Measurements from ENCODE around the gene C4orf50.
"Not testable (repeated sequence)": the region's sequence is repeated elsewhere in the genome, so short reads cannot be mapped to it uniquely, and the experiment has no call there.

Gene C4orf50

DNA sequence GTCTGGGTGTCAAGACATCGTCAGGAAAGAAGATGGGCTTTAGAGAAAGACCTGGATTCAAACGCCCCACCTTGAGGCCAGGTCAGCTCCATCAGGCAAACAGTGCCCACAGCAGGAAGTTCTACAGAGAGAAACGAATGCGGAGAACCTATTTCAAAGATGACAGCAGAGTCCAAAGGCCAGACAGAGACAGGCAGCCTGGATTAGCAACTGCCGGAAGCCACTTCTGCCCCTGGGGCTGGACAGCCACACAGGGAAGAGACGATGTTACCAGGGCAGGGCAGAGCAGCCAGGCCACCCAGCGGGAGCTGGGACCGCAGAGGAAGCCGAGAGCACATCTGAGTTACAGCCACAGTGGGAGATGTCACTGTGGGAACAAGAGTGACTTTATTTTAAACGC, 1.2 kb downstream of the C4orf50 start:
- DNase-seq (ENCODE audit: low read depth, low spot score), result no peak

DNA sequence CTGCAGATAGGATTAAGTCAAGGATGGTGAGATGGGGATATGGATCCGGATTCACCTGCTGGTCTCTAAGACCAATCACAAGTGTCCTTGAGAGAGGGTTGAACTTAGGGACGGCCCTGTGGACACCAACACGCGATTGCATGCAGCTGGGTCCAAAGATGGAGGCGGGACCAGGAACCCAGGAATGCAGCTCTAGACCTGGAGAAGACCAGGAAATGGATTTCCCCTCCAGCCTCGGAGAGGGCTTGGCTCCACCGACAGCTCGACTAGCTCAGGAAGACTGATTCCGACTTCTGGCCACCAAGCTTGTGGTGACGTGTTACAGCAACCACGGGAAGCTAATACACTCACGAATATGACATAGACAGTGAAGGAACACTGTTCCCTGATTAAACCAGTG, 4.7 kb downstream of the C4orf50 start:
- DNase-seq (ENCODE audit: low read depth, low spot score), result no peak

DNA sequence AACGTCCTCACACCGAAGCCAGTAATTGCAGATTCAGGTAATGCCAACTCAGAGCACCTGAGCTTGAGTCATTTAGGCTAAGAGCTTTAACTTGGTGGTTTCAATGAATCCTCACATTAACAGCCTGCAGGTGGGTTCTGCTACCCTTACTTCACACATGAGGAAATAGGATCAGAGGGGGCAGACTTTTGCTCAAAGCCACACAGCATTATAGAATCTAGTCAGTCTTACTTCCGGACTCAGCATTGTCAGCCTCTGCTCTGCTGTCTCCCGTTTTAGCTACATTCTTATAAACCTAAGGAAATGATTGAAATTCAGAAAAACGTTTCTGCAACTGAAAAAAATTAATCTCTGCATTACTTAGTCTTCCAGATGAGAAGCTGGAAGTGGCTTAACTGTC, 6.0 kb downstream of the C4orf50 start:
- DNase-seq (ENCODE audit: low read depth, low spot score), result no peak

DNA sequence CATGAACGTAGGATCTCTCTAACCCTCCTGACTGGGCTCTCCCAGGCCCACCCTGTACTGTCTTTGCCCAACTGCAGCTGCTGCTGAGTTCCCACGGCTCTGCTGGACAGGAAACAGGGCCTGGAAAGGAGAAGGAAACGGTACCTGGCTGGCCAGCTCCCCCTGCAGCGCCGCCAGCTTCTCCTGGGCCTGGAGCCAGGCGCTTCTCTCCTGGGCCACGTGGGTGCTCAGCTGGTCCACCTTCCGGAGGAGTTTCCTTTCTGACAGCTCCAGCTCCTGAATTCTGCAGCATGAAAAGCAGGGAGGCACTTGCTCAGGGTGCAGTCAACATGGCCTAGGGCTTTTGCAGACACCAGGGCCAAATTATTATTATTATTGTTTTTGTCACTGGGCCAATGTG, 6.5 kb downstream of the C4orf50 start:
- DNase-seq (ENCODE audit: low read depth, low spot score), result no peak

DNA sequence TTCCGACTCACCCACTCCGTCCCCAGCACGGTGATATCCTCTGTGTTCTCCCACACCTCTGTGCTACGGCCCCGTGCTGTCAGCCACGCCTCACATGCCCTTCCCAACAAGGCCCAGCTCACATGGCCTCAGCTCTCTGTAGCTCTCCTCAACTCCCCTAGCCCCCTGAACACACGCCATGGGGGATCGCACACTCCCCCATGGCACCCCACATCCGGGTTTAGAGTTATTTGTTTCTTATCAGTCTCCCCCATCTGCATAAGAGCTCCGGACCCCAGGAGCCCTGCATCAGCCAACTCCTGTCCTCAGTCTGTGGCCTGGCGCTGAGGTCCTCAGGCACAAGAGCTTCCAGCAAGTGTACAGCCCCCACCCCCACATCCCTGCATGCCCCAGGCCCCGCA, 7.0 kb downstream of the C4orf50 start:
- DNase-seq (ENCODE audit: low read depth, low spot score), result no peak

DNA sequence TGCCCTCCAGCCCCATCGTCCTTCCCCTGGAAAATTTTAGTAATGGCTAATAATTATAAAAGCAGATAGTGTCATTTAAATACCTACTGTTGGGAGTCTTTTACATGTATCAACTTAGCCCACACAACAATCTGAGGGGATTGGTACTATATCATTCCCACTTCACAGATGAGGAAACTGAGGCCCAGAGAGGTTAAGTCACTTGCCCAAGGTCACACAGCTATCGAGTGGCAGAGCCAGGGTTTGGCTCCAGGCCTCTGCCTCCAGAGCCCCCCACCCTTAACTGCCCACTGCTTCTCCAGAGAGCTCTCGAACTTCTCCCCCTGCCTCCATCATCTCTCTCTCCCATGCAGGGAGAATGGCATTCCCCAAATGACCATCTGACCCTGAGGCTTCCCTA, 7.4 kb downstream of the C4orf50 start:
- DNase-seq (ENCODE audit: low read depth, low spot score), result no peak

DNA sequence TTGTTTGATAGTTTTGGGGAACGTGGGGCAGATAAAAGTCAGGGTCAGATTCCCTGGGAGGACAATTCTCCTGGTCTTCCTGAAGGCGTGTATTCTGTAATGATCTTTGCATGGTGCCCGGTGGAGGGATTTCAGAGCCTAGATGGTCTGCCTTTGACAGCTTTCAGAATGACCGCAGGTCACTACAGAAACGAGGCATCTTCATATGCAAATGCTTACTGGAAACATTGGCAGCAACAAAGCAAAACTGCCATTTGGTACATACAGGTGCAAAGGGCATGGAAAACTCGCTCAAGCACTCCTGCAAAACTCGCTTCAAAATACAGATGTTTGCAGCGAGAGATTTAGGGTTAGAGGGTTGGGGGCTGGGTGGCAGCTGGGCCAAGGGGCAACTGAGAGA, 8.8 kb downstream of the C4orf50 start:
- DNase-seq (ENCODE audit: low read depth, low spot score), result no peak

DNA sequence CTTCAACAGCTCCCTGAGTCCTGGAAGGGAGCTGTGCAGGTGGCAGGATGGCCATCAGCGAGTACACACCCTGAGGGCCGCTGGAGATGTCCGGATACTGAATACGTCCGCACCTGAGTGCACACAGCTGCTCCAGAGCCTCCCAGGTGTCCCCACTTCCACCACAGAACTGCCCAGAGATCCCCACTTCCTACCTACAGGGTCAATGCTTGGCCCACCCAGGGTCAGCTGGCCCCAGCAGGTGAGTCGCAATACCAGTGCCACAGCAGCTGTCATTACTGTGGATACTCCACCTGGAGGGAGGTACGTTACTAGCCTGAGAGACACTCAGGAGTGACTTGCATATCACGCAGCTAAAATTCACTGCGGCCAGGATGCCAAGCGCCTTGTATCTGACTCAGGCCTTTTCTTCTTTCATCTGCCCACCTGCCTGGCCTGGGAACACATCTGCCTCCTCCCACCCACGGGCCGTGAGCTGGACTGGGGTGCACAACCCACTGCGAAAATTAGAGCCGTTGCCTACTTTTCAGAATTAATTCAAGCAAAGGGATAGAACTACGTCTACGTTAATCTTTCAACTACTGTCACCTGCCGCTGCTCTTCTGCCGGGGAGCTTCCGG, 9.4 kb downstream of the C4orf50 start:
- no peak for DNase-seq (ENCODE audit: low read depth, low spot score)

DNA sequence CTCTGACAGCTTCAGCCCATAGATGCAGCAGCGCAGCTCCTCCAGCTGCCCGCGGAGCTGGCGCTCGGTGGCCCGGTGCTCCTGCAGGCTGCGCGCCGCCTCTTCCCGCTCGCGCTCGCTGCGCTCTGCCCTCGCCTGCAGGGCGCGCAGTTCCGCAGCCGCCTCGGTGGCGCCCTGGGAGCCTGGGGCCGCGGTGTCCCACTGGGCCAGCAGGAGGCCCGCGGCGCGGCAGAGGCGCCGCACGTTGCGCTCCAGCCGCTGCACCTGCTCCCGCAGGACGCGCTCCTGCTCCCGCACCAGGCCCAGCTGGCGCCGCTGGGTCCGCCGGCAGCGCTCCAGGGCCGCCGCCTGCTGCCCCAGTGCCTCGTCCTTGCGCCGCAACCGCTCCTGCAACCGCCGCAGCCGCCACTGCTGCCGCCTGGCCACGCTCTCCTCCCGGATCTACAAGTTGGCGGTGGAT, 10.1 kb downstream of the C4orf50 start:
- DNase-seq (ENCODE audit: low read depth, low spot score), result no peak

DNA sequence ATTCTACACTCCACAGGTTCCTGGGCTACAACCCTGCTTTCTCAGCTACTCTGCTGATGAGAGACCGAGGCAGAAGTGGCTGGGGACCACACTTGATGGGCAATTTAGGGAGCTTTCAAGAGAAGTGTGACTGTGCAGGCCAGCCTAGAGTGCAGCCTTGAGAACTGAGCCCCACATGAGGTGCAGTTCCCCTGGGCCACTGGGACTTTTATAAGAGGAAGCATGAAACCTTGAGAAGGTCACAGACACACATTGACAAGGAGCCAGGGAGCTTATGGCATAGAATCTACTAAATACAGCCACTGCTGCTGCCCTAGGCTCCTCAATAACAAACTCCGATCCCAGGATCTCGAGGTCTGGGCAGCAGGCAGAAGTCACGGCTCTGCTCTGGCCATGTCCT, 13.1 kb downstream of the C4orf50 start:
- DNase-seq (ENCODE audit: low read depth, low spot score), result no peak

DNA sequence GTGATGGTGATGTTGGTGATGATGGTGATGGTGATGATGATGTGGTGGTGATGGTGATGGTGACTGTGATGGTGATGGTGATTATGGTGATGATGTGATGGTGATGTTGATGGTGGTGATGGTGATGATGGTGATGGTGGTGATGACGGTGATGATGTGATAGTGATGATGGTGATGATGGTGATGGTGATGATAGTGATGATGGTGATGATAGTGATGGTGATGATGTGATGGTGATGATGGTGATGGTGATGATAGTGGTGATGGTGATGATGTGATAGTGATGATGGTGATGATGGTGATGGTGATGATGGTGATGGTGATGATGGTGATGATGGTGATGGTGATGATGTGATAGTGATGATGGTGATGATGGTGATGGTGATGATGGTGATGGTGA, 14.7 kb downstream of the C4orf50 start:
- not testable (repeated sequence) for DNase-seq (ENCODE audit: low read depth, low spot score)

DNA sequence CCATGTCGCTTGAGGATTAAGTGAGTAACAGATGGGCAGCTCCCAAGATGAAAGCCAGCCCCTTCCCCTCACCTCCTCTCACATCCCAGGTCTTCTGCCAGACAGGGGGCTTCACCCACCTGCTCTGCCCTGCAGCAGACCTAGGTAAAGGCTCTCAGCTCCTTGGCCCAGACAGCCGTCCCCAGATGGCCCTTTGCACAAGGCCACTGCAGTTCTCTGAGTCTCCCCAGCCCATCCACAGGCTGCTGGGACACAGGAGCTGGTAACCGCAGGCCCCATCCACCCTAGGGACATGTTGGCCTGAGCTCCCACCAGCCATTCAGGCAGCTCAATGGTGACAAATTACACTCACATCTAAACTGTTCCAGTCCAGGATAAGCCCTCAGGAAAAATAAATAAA, 15.3 kb downstream of the C4orf50 start:
- DNase-seq (ENCODE audit: low read depth, low spot score), result no peak

DNA sequence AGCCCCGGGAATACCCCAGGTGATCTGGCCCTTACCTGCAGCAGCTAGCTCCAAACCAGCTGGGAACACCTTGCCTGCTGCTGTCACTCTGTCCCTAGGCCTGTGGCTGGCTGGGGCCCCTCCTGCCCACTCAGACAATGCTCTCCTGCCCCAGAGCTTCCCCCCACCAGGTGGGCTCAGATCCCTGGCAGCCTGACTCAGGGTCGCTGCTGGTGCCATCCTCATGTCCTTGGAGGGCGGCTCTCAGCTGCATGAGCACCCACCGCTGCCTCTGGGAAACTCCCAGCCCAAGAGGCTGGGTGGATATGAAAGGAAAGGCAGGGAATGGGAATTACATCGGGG, 15.8 kb downstream of the C4orf50 start:
- DNase-seq (ENCODE audit: low read depth, low spot score), result no peak

DNA sequence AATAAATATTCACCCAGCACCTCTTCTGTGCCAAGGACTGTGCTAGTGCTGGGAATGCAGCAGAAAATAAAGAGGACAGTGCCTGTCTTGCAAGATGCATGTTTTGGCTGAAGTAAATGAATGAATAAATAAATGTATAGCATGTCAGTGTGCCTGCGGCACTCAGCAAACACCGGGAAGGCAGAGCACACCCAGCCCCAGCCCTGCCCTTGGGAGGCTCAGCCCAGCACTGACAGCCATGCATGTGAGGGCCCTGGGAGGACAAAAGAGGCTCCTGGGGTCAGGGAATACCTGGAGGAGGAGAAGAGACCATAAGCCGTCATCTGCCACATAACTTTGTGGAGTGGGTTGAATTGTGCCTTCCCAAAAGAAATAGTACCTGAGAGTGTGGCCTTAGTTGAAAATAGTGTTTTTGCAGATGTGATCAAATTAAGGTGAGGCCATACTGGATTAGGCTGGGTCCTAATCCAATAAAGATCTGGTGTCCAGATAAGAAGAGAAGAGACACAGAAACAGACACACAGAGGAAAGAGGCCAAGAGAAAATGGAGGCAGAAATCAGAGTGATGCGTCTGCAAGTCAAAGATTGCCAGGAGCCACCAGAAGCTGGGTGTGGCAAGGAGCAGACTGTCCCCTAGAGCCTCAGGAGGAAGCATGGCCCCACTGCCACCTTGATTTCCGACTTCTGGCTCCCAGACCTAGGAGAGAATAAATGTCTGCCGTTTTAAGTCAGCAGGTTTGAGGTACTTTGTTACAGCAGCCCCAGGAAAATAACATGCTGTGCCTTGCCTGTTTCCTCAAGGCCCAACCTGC, 16.3 kb downstream of the C4orf50 start:
- no peak for DNase-seq (ENCODE audit: low read depth, low spot score)

DNA sequence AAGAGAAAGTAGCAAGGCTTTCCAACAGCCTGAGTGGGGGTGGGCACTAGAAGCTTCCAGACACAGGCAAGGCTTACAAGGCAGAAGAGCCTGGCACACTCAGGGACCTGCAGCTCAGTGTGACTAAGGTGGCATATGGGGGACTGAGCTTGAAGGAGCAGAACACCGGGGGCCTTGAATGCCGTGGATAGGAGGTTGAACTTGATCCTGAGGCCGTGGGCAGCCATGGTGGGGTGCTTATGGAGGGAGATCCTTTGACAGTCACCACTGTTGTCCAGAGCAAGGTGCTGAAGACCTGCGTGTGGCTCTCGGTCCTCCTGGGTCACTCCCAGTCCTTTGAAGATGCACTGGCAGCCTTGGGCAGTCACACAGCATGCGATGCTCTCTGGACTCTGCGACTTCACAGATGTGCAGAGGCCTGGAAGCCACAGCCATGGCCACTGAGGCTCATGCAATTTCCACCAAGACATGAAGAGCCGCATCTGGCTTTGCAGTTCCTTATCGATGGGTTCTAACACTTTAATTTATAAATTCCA, 18.3 kb downstream of the C4orf50 start:
- no peak for DNase-seq (ENCODE audit: low read depth, low spot score)

DNA sequence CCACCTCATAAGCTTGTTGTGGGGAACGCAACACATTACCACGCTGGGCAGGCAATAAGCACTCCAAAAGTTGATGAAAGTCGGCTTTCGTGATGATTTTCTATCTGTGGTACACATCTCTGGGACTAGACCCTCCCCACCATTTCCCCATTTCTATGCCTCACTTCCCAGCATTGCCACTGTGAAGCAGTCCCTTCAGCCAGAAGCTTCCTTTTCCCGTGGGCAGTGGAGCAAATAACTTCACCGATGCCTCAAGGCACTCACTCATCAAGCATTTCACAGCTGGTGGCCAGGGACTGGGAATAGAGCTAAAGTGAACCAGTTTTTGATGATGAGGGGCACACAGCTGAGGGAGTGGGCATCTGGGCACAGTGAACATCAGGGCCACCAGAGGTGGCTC, 18.9 kb downstream of the C4orf50 start:
- no peak for DNase-seq (ENCODE audit: low read depth, low spot score)

DNA sequence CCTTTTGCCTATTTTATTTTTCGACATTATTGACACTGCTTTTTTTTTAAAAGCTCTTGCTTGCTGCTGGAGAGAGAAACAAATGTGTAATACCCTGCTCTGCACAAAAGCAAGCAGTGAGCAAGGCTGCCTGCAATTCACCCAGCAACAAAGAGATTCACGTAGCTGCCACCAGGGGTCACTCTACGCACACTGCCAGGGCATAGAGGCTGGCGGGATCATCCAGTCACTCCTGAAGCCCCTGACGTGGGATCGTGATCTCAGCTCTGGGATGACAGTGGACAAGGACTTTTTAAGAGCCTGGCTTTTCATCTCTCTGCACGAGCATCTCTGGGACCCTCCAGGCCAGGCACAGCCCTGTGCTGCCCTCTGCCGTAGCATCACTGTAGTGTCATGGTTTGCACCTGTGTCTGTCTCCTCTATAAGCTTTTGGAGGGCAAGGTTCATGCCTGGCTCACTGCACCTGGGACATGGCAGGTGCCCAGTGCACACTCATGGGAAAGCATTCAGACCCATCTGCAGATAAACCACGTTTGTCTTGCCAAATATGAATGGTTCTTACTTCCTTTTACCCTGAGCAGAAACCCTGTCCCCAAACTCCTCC, 19.8 kb downstream of the C4orf50 start:
- peak; percentile 60 for DNase-seq (ENCODE audit: low read depth, low spot score)

DNA sequence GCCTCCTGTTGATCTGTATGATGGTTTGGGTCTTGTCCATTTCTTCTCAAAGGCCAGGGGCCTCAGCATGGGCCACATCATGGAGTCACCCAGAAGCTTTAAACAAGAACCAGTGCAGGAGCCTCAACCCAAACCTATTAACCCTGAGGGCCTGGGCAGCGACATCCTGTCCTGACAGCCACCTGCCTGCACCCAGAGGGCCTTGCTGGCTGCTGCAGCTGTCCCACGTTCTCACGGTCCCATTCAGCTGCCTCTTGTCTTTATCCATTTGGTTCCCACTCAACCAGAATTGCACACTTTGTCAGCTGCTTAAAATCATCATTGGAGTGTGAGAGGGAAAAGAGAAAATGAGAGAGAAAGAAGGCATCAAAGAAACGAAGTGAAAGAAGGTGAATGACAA, 21.6 kb downstream of the C4orf50 start:
- DNase-seq (ENCODE audit: low read depth, low spot score), result no peak

DNA sequence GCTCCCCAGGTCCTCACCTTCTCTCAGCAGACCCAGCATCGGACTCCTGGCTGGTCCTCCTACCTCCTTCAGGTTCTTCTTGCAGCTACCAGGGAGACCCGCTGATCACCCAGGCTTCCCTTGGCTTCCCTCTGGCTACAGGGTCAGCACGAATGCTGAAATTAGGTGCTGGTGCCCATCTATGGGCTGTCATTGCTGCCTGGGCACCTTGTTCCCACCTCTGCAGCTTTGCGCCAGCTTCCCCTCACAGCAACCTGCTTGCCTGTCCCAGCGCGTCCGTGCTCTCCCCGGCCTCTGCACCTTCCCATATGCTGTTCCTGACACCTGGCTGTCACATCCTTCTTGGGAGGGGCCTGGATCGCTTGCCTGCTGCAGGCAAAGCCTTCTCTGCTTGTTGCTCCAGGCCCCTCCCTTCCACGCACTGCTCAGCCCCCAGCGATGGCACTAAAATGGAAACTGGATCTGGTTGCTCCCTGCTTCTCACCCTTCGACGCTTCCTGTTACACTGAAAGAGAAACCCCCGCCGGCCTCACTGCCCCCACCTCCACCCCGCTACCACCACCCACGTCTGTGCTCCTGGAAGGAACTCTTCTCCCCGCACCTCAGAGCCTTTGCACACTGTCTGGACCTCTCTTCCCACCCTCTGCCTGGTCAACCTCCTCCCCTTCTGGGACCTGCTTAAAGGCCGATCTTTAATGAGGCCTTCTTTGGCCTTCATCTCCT, 22.2 kb downstream of the C4orf50 start:
- no peak for DNase-seq (ENCODE audit: low read depth, low spot score)

DNA sequence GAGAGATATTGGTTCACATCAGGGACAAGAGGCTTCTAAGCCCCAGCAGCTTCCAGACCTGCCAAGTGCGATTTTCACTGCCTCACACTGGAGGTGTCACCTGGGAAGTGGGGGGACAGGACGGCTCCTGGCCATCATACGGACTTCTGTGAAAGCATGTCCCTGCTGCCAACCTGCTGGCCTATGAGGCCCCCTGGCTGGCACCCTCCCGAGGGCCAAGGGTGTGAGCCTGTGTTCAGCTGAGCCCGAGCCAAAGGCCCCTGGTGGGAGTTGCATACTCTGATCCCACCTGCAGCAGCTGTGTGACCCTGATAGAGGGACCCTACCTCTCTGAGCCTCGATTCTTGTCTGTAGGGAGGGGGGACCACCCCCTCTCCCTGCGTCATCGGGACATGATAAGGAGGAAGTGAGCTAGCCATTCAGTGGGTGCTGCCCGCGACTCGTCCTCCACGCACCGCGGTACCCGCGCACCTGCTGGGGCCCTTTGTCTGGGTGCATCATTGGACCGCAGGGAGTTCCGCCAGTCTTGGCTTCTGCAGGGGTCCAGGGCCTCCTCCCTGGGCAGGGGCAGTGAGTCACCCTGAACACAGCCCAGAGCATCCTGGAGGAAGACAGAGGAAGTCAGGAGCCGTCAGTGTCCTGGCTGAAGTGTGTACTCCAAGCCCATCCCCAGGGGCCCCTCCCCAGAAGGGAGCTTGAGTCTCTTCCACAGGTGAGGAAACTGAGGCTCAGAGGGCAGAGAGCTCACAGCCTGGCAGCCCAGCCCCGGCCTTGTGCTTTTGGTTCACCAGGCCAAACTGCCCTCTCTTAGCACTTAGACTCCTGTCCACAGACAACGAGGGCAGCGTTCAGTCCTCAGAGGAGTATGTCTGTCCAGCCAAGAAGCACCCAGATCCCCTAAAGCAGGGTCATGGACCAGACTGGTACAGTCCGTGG, 24.1 kb downstream of the C4orf50 start:
- no peak for DNase-seq (ENCODE audit: low read depth, low spot score)

DNA sequence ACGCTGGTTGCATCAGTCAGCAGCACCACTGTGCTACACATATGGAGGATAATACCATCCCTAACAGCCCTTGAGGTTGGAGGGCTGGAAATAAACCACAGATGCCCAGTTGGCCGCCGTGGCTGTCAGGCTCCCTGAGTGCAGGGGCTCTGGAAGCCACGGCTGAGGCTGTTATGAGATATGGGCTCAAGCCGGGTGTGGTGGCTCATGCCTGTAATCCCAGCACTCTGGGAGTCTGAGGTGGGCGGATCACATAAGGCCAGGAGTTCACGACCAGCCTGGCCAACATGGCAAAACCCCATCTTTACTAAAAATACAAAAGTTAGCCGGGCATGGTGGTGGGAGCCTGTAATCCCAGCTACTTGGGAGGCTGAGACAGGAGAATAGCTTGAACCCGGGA, 24.9 kb downstream of the C4orf50 start:
- DNase-seq (ENCODE audit: low read depth, low spot score), result not testable (repeated sequence)
